ENCODE data around the gene MDM4.
"Not testable (repeated sequence)": the region's sequence is repeated elsewhere in the genome, so short reads cannot be mapped to it uniquely, and the experiment has no call there.

The MDM4 gene

GRCh38 chr1:204568576-204569315, 52.5 kb downstream of the MDM4 start:
- Histone ChIP-seq H3K27ac (no peak overlapping the region), H3K4me3 (no peak overlapping the region)
- DNase-seq (ENCODE audit: low spot score) = no peak
- TF ChIP-seq CTCF (IDR thresholded peaks at IDR 0.05) = no peak

GRCh38 chr1:204569478-204569877, 53.3 kb downstream of the MDM4 start:
- DNase-seq (ENCODE audit: low spot score) = no peak
- H3K27ac ChIP-seq = no peak overlapping the region
- no peak overlapping the region for H3K4me3 ChIP-seq
- no peak for TF ChIP-seq CTCF (IDR thresholded peaks at IDR 0.05)

- H3K27ac ChIP-seq; DNase-seq (ENCODE audit: low spot score); H3K4me3 ChIP-seq: not testable (repeated sequence)
Observed at GRCh38 chr1:204570021-204570420, 53.8 kb downstream of the MDM4 start.

GRCh38 chr1:204571128-204571527, 54.9 kb downstream of the MDM4 start:
- no peak overlapping the region for H3K27ac ChIP-seq
- DNase-seq (ENCODE audit: low spot score) = no peak
- no peak overlapping the region for H3K4me3 ChIP-seq
- TF ChIP-seq CTCF (IDR thresholded peaks at IDR 0.05) = no peak

- DNase-seq (ENCODE audit: low spot score) = no peak
- no peak overlapping the region for H3K4me3 ChIP-seq
- no peak overlapping the region for H3K27ac ChIP-seq
- TF ChIP-seq CTCF (IDR thresholded peaks at IDR 0.05) = no peak
Observed at GRCh38 chr1:204571631-204572030, 55.4 kb downstream of the MDM4 start.

GRCh38 chr1:204572923-204573922, 57.0 kb downstream of the MDM4 start:
- no peak for DNase-seq (ENCODE audit: low spot score)
- Histone ChIP-seq H3K27ac (no peak overlapping the region), H3K4me3 (no peak overlapping the region)
- no peak for TF ChIP-seq CTCF (IDR thresholded peaks at IDR 0.05)

GRCh38 chr1:204574016-204574864, 58.0 kb downstream of the MDM4 start:
- DNase-seq (ENCODE audit: low spot score) = no peak
- Histone ChIP-seq H3K27ac (no peak overlapping the region), H3K4me3 (no peak overlapping the region)
- no peak for TF ChIP-seq CTCF (IDR thresholded peaks at IDR 0.05)

Data from coronary artery (tissue), 2 donors.